ENCODE data around the gene ZNF774.
"Not testable (repeated sequence)": the region's sequence is repeated elsewhere in the genome, so short reads cannot be mapped to it uniquely, and the experiment has no call there.

Gene ZNF774

GRCh38 chr15:90352107-90352893 is at the start of gene ZNF774:
ZNF774 (plus strand) TSS chr15:90352284; CDS start chr15:90354661, 2,377 bp downstream.
- DNase-seq, result peak; percentile 64 to 81

- not testable (repeated sequence) for DNase-seq
Observed at GRCh38 chr15:90305355-90305754, 46.7 kb upstream of the ZNF774 start.

DNA sequence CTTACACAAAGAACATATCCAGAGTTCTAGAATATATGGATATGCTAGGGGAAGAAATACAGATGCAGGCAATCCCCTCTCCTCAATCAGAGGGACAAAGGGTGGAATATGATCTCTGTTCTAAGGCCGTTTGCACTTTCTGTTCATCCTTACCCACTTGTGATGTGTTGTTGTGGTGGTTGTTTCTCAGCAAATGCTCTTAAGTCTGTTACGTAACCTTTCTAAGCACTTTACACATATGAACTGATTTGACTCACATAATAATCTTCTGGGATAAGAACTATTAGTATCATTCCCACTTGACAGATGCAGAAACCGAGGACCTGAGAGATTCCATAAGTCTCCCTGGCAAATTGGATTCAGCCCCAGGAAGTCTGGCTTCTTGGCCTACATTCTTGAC is 46.2 kb upstream of the ZNF774 start:
- DNase-seq, result no peak

DNA sequence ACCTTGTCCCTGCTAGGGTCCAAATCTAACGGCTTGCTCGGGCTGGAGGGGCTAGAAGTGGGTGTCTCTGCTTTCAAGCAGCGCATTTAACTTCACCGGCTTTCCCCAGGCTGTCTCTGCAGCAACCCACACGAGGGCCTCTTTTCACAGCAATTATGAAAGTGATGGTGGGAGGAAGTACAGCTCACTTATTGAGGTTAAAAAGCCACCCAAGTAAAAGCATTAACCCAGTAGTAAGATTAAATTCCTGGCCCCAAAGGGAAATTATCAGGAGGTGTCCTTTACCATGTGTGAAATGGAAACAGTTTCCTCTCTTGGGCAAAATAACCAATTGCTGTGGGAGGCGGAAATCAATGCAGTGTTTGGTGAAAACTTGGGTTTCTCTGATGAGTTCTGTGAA is 45.5 kb upstream of the ZNF774 start:
- DNase-seq, result peak in 1 of 2 donors; percentile 3

GRCh38 chr15:90307661-90308060 is 44.4 kb upstream of the ZNF774 start:
- DNase-seq, result no peak

- DNase-seq, result no peak
Observed at GRCh38 chr15:90309020-90309419, 43.1 kb upstream of the ZNF774 start.

DNA sequence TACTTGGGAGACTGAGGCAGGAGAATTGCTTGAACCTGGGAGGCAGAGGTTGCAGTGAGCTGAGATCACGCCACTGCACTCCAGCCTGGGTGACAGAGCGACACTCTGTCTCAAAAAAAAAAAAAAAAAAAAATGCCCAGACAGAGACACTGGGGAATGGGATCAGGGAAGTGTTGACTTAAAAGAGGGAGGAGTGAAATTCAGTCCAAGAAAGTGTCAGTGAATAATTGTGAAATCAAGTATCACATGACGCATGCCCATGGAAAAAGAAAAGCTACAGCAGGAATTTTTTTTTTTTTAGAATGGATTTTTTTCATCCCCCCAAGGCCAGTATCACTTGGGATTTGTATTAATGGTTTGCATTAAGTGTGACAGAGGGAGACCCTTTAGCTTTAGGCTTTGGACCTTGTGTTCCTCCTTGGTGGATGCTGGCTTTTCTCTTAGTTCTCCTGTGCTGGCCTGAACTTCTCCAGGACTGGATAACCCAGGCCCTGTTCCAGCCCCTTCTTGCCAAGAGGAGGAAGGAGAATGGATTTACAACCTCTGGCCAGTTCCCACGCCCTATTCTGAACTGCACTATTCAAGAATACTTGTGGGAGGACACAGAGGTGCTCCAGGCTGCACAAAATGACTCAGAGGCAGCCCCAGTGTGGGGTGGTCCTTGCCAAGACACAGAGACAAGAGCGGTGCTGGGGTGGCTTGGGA is 36.7 kb upstream of the ZNF774 start:
- DNase-seq, result no peak

DNA sequence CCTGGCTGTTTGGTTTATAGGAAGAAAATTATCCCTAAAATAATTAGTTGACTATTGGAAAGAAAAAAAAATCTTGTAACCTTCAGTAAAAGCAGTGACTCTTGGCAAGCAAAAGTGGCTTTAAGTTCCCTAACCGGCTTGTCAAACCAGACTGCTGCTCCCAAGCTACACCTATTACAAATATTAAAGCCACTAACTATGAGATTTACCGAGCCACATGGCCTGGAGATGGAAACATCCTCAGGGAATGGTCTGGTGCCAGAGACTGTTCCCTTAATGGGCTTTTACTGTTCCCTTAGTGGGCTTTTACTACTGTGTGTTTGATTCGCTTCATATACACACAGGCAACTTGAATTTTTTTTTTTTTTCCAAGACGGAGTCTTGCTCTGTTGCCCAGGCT is 35.9 kb upstream of the ZNF774 start:
- no peak for DNase-seq

- no peak for DNase-seq
Observed at GRCh38 chr15:90318591-90318990, 33.5 kb upstream of the ZNF774 start.

- peak; percentile 32 to 68 for DNase-seq
Observed at GRCh38 chr15:90320062-90320884, 31.8 kb upstream of the ZNF774 start.

DNA sequence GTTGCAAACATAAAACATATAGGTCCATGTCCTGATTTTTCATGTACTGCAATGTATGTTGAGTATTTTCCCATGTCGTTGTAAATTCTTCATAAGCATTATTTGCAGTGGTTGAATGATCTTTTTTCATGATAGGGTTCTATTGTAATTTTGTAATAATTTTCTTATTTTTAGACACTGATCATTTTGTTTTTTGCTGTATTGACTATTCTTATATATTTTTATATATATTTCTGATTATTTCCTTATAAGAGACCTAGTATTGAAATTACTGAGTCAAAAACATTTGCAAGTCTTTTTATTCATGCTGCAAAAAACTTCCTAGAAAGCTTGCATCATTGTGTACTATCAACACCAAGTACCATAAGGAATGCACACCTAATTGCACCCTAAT is 31.2 kb upstream of the ZNF774 start:
- DNase-seq, result no peak

GRCh38 chr15:90322538-90322937 is 29.5 kb upstream of the ZNF774 start:
- no peak for DNase-seq

- DNase-seq, result no peak
Observed at GRCh38 chr15:90325726-90326125, 26.4 kb upstream of the ZNF774 start.

GRCh38 chr15:90326441-90326840 is 25.6 kb upstream of the ZNF774 start:
- DNase-seq, result no peak

- DNase-seq, result no peak
Observed at GRCh38 chr15:90327311-90327710, 24.8 kb upstream of the ZNF774 start.

DNA sequence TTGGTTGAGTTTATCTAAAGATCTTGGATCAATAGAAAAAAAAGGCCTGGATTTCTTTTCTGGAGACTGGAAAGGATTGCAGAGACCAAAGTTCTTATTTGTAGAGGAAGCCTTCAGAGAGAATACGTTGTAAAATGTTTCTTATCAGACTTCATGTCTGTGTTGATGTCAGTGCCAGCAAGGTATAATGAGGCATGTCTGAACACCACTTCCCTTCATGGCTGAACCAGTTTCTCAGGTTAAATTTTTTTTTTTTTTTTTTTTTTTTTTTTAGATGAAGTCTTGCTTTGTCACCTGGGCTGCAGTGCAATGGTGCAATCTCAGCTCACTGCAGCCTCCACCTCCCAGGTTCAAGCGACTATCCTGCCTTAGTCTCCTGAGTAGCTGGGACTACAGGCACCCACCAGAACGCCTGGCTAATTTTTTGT is 17.8 kb upstream of the ZNF774 start:
- no peak for DNase-seq

- DNase-seq, result peak; percentile 38 to 75
Observed at GRCh38 chr15:90336705-90337141, 15.4 kb upstream of the ZNF774 start.

- peak in 1 of 2 donors; percentile 54 for DNase-seq
Observed at GRCh38 chr15:90337256-90337655, 14.8 kb upstream of the ZNF774 start.

DNA sequence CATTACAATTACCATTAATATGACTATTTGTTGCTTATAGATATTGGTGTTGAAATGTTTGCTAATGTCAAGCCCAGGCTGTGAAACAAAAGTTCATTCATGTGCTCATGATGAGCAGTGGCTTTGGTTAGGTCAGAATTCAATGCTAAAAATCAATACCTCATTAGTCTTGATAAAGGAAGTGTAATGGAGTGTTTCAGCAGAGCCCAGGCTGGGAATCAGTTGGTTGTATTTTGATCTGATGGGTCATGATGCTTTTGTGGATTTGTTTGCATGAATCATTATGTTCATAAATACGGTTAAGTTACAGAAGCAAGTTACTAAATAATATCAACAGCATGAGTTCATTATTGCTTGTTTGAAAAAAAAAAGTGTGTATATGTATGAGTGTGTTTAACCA is 13.6 kb upstream of the ZNF774 start:
- DNase-seq, result no peak

DNA sequence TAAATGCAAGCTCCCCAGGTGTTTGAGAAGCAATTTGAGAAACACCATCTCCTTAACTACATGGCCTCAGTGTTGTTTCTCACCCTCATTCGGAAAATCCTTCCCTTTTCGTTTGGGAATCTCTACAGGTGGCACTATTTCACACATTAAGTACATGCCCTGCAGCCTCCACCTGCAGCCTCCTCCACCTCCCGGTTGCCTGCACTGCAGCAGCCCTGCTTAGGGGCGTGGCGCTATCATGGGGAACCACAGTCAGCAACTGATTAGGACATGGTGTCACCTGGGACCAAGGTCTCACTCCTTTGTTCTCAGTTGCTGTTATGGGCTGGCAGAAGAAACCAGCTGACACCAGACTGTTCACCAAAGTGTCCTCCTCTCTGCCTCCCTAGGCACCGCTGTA is 11.7 kb upstream of the ZNF774 start:
- no peak for DNase-seq

GRCh38 chr15:90343302-90343790 is 8.7 kb upstream of the ZNF774 start:
- DNase-seq, result no peak

DNA sequence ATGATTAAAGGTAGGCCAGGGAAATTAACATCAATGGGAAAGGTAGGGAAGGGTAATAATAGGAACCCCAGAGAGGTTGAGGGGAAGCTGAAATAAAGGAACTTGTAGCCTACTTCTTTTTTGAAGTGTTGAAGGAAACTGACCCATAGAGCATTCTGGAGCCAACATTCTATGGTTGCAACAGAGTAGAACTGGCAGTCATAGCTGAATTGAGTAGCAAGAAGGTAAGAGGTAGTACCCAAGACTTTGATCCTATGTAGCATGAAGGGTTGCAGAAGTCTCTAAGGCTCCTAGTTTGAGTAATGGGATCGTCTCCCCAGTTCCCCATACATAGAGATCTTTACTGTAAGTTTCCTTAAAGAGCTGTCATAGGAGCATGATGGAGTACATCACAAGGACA is 7.4 kb upstream of the ZNF774 start:
- DNase-seq, result no peak

GRCh38 chr15:90345857-90346256 is 6.2 kb upstream of the ZNF774 start:
- DNase-seq, result no peak

Measured in bone marrow (tissue), 2 donors.